ENCODE data around the gene PLA2G2C.

The PLA2G2C gene

DNA sequence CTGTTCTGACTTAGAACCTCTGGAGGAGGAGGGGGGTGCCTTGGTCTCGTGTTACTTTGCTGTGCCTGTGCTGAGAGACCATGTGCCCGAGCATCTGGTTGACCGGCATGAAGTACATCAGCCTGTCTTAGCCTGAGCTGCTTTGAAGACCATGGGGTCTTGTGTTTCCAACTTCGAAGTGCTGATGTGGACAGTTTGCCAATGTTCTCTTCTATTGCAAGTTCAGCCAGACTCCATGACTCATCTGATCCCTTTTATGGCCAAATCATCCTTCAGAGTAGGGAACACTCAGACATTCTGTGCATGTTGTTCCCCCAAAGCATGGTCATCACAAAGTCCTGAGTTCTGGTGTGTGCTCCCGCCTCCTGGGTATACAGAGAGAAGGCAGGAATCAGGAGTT lies 6.0 kb upstream of the PLA2G2C start:
- H2AFZ ChIP-seq (ENCODE audit: low read length): no peak overlapping the region

DNA sequence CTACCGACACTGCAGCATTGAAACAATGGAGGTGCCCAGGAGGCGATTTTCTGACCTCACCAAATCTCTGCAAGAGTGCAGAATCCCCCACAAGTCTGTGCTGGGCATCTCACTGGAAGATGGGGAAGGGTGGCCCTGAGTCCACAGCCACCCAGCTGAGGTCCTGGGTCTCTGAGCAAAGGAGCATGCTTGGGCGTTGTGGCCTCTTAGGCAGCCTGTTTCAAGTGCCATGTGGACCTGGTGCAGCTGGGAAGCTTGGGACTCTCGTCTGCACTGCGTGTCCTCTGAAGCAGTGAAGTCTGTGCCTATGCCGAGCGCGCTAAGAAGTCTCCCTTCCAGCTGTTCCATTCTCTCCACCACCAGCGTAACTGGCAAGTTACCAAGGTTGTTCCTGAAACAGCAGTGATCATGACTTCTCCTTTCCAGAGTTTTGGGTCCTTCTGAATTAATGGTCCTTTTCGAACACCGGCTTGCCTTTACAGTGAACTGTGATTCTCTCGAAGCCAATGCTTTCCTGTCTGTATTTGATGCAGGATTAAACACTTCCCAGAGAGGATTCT lies 5.0 kb upstream of the PLA2G2C start:
- no peaks in the 10 kb centered on the region for H3K9me3 ChIP-seq (ENCODE audit: low read length)
- H3K4me2 ChIP-seq (ENCODE audit: low read length): no peak overlapping the region
- no peak overlapping the region for H3K4me3 ChIP-seq (ENCODE audit: low read depth, low read length, poor library complexity, severe bottlenecking)
- no peak overlapping the region for H3K9ac ChIP-seq (ENCODE audit: low read length)
- no peaks in the 10 kb centered on the region for H3K4me1 ChIP-seq (ENCODE audit: insufficient read depth, low read length, severe bottlenecking)
- no peaks in the 10 kb centered on the region for H3K79me2 ChIP-seq (ENCODE audit: insufficient read depth, low read length)
- no peak for TF ChIP-seq EZH2 (IDR thresholded peaks at IDR 0.05; ENCODE audit: borderline replicate concordance, low read length)
- TF ChIP-seq, protein P1, sequence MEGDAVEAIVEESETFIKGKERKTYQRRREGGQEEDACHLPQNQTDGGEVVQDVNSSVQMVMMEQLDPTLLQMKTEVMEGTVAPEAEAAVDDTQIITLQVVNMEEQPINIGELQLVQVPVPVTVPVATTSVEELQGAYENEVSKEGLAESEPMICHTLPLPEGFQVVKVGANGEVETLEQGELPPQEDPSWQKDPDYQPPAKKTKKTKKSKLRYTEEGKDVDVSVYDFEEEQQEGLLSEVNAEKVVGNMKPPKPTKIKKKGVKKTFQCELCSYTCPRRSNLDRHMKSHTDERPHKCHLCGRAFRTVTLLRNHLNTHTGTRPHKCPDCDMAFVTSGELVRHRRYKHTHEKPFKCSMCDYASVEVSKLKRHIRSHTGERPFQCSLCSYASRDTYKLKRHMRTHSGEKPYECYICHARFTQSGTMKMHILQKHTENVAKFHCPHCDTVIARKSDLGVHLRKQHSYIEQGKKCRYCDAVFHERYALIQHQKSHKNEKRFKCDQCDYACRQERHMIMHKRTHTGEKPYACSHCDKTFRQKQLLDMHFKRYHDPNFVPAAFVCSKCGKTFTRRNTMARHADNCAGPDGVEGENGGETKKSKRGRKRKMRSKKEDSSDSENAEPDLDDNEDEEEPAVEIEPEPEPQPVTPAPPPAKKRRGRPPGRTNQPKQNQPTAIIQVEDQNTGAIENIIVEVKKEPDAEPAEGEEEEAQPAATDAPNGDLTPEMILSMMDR (IDR thresholded peaks at IDR 0.05; ENCODE audit: low read length): no peak
- no peaks in the 10 kb centered on the region for H3K9me2 ChIP-seq (ENCODE audit: low read depth, low read length)
- H3K27me3 ChIP-seq (ENCODE audit: insufficient read depth, low read length): peaks cover 3% of the 10 kb centered on the region; the same call in 1 of the 2 replicates
- no peaks in the 10 kb centered on the region for H3K36me3 ChIP-seq (ENCODE audit: insufficient read depth, low read length)
- H3K27ac ChIP-seq (ENCODE audit: low read depth, low read length, poor library complexity, severe bottlenecking): no peak overlapping the region
- H4K20me1 ChIP-seq (ENCODE audit: insufficient read depth, low read length): no peaks in the 10 kb centered on the region
- no peak overlapping the region for H2AFZ ChIP-seq (ENCODE audit: low read length)
- no peaks in the 10 kb centered on the region for H3F3A ChIP-seq (ENCODE audit: insufficient read depth, low read length)

More for the DNA sequence above, 6.0 kb upstream of the PLA2G2C start:
- no peaks in the 10 kb centered on the region for H3F3A ChIP-seq (ENCODE audit: insufficient read depth, low read length)
- no peaks in the 10 kb centered on the region for H3K79me2 ChIP-seq (ENCODE audit: insufficient read depth, low read length)
- no peak overlapping the region for H3K4me2 ChIP-seq (ENCODE audit: low read length)
- no peaks in the 10 kb centered on the region for H3K9me3 ChIP-seq (ENCODE audit: low read length)
- no peaks in the 10 kb centered on the region for H3K9me2 ChIP-seq (ENCODE audit: low read depth, low read length)
- no peaks in the 10 kb centered on the region for H3K36me3 ChIP-seq (ENCODE audit: insufficient read depth, low read length)
- H3K27ac ChIP-seq (ENCODE audit: low read depth, low read length, poor library complexity, severe bottlenecking): no peak overlapping the region
- H3K4me3 ChIP-seq (ENCODE audit: low read depth, low read length, poor library complexity, severe bottlenecking): no peak overlapping the region
- no peaks in the 10 kb centered on the region for H4K20me1 ChIP-seq (ENCODE audit: insufficient read depth, low read length)
- H3K4me1 ChIP-seq (ENCODE audit: insufficient read depth, low read length, severe bottlenecking): no peaks in the 10 kb centered on the region
- peaks cover 3% of the 10 kb centered on the region; the same call in 1 of the 2 replicates for H3K27me3 ChIP-seq (ENCODE audit: insufficient read depth, low read length)
- no peak overlapping the region for H3K9ac ChIP-seq (ENCODE audit: low read length)
- TF ChIP-seq, protein P1 (IDR thresholded peaks at IDR 0.05; ENCODE audit: low read length): no peak
- no peak for TF ChIP-seq EZH2 (IDR thresholded peaks at IDR 0.05; ENCODE audit: borderline replicate concordance, low read length)

DNA sequence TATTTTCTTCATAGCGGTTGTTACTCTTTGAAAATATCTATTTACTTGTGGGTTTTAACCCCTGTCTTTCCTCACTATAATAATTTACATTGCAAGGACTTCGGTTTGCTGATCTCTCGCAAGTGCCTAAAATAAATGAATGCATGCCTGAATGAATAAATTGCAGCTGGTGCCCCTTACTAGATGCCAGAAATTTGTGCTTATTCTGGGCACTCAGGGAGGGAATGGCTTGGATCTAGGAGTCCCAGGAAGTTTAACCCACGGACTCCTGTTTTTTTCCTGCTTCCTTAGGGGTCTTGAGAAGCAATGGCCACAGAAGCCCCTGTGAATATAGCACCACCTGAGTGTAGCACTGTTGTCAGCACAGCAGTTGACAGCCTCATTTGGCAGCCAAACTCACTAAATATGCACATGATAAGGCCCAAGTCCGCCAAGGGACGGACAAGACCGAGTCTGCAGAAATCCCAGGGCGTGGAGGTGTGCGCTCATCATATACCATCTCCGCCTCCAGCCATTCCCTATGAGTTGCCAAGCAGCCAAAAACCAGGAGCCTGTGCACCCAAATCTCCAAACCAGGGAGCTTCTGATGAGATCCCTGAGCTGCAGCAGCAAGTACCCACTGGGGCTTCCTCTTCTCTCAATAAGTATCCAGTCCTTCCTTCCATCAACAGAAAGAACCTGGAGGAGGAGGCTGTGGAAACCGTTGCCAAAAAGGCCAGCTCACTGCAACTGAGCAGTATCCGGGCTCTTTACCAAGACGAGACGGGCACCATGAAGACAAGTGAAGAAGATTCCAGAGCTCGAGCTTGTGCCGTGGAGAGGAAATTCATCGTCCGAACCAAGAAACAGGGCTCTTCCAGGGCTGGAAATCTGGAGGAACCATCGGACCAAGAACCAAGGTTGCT lies 4.2 kb upstream of the PLA2G2C start:
- H2AFZ ChIP-seq (ENCODE audit: low read length): no peak overlapping the region
- H3K36me3 ChIP-seq (ENCODE audit: insufficient read depth, low read length): no peaks in the 10 kb centered on the region
- H3K4me3 ChIP-seq (ENCODE audit: low read depth, low read length, poor library complexity, severe bottlenecking): no peak overlapping the region
- no peak overlapping the region for H3K4me2 ChIP-seq (ENCODE audit: low read length)
- no peak for TF ChIP-seq EZH2 (IDR thresholded peaks at IDR 0.05; ENCODE audit: borderline replicate concordance, low read length)
- H3F3A ChIP-seq (ENCODE audit: insufficient read depth, low read length): no peaks in the 10 kb centered on the region
- H3K27ac ChIP-seq (ENCODE audit: low read depth, low read length, poor library complexity, severe bottlenecking): no peak overlapping the region
- H4K20me1 ChIP-seq (ENCODE audit: insufficient read depth, low read length): no peaks in the 10 kb centered on the region
- H3K9me2 ChIP-seq (ENCODE audit: low read depth, low read length): no peaks in the 10 kb centered on the region
- H3K9ac ChIP-seq (ENCODE audit: low read length): no peak overlapping the region
- H3K27me3 ChIP-seq (ENCODE audit: insufficient read depth, low read length): peaks cover 3% of the 10 kb centered on the region; the same call in 1 of the 2 replicates
- H3K9me3 ChIP-seq (ENCODE audit: low read length): no peaks in the 10 kb centered on the region
- H3K79me2 ChIP-seq (ENCODE audit: insufficient read depth, low read length): no peaks in the 10 kb centered on the region
- no peaks in the 10 kb centered on the region for H3K4me1 ChIP-seq (ENCODE audit: insufficient read depth, low read length, severe bottlenecking)
